ENCODE measurements around the gene RBBP4.
A peak's percentile ranks its signal among the peaks of the same experiment; 100 is the strongest.
"Not testable (repeated sequence)": the region's sequence is repeated elsewhere in the genome, so short reads cannot be mapped to it uniquely, and the experiment has no call there.

RBBP4 gene

GRCh38 chr1:32635508-32636277 lies 15.3 kb upstream of the RBBP4 start:
- H3K4me1 ChIP-seq (ENCODE audit: control insufficient read depth in 1 of 2, insufficient read depth in 1 of 2, low read depth in 1 of 2, low read length in 1 of 2): peaks cover 4 to 17% of the 10 kb centered on the region in 2 experiments
- no peak overlapping the region for H3K4me3 ChIP-seq (ENCODE audit: low read depth in 1 of 2, low read length in 1 of 2)
- no peak for TF ChIP-seq CTCF (IDR thresholded peaks at IDR 0.05)
- peaks cover 31% of the 10 kb centered on the region for H3K36me3 ChIP-seq
- H3K27ac ChIP-seq: no peak overlapping the region
- H3K27me3 ChIP-seq: no peaks in the 10 kb centered on the region
- no peaks in the 10 kb centered on the region for H3K9me3 ChIP-seq

GRCh38 chr1:32636914-32637645 lies 13.9 kb upstream of the RBBP4 start:
- Histone ChIP-seq H3K4me1 (ENCODE audit: control insufficient read depth in 1 of 2, insufficient read depth in 1 of 2, low read depth in 1 of 2, low read length in 1 of 2) (peaks cover 4 to 17% of the 10 kb centered on the region in 2 experiments), H3K9me3 (no peaks in the 10 kb centered on the region), H3K36me3 (peaks cover 28% of the 10 kb centered on the region), H3K4me3 (ENCODE audit: low read depth in 1 of 2, low read length in 1 of 2) (no peak overlapping the region), H3K27ac (peak overlapping the region; percentile 66), H3K27me3 (no peaks in the 10 kb centered on the region)
- no peak for TF ChIP-seq CTCF (IDR thresholded peaks at IDR 0.05)

GRCh38 chr1:32639489-32640075 lies 11.4 kb upstream of the RBBP4 start:
- Histone ChIP-seq H3K4me3 (ENCODE audit: low read depth in 1 of 2, low read length in 1 of 2) (no peak overlapping the region), H3K36me3 (peaks cover 4% of the 10 kb centered on the region), H3K27ac (no peak overlapping the region), H3K9me3 (no peaks in the 10 kb centered on the region), H3K27me3 (no peaks in the 10 kb centered on the region), H3K4me1 (ENCODE audit: control insufficient read depth in 1 of 2, insufficient read depth in 1 of 2, low read depth in 1 of 2, low read length in 1 of 2) (peaks cover 4 to 20% of the 10 kb centered on the region in 2 experiments)
- TF ChIP-seq CTCF (IDR thresholded peaks at IDR 0.05): no peak

- Histone ChIP-seq H3K36me3 (peaks cover 11% of the 10 kb centered on the region), H3K4me1 (ENCODE audit: control insufficient read depth in 1 of 2, insufficient read depth in 1 of 2, low read depth in 1 of 2, low read length in 1 of 2) (peaks cover 4 to 12% of the 10 kb centered on the region in 2 experiments)
- H3K9me3 ChIP-seq; H3K27me3 ChIP-seq; H3K27ac ChIP-seq; H3K4me3 ChIP-seq (ENCODE audit: low read depth in 1 of 2, low read length in 1 of 2): not testable (repeated sequence)
Measured at GRCh38 chr1:32642292-32642827, 8.6 kb upstream of the RBBP4 start.

GRCh38 chr1:32644426-32644825 lies 6.6 kb upstream of the RBBP4 start:
- no peak for TF ChIP-seq CTCF (IDR thresholded peaks at IDR 0.05)
- no peak overlapping the region for H3K27ac ChIP-seq
- H3K4me3 ChIP-seq (ENCODE audit: low read depth in 1 of 2, low read length in 1 of 2): no peak overlapping the region
- H3K4me1 ChIP-seq (ENCODE audit: control insufficient read depth in 1 of 2, insufficient read depth in 1 of 2, low read depth in 1 of 2, low read length in 1 of 2): peaks cover 5 to 18% of the 10 kb centered on the region in 2 experiments
- no peaks in the 10 kb centered on the region for H3K9me3 ChIP-seq
- peaks cover 7% of the 10 kb centered on the region for H3K36me3 ChIP-seq
- no peaks in the 10 kb centered on the region for H3K27me3 ChIP-seq

Measured in neutrophil (primary cell).